Measurements from ENCODE around the gene SPATC1L.

Gene SPATC1L

DNA sequence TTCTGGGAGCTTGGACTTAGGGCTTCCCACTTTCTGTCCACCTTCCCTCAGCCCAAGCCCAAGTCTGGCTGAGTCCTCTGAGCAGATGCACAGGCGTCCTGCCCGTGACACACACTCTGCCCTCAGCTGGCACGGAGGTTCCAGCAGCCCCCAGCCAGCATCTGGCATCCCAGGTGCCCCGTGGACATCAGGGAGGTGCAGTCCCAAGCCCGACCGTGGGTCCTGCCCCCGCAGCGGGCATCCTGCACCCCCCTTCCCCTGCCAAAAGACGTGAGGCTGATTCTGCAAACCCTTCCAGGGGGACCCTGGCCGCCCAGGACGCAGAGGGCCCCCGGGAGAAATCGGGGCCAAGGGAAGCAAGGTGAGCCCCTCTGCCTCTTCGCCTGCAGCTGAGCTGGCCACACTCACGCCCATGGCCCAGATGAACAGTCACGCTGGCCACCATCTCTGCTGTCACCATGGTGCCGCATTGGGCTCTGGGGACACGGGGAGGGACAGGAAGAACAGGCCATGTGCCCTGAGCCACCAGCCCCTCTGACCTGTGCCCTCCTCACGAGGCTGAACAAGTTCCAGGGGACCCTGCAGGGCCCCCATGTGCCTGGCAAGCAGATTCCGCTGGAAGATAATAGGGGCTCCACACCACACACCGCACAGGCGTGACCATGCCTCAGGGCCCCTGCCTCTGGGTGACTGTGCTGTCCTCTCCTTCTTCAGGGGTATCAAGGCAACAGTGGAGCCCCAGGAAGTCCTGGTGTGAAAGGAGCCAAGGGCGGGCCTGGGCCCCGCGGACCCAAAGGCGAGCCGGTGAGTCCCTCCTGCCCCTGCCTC, 65.7 kb downstream of the SPATC1L start:
- no peak for DNase-seq

DNA sequence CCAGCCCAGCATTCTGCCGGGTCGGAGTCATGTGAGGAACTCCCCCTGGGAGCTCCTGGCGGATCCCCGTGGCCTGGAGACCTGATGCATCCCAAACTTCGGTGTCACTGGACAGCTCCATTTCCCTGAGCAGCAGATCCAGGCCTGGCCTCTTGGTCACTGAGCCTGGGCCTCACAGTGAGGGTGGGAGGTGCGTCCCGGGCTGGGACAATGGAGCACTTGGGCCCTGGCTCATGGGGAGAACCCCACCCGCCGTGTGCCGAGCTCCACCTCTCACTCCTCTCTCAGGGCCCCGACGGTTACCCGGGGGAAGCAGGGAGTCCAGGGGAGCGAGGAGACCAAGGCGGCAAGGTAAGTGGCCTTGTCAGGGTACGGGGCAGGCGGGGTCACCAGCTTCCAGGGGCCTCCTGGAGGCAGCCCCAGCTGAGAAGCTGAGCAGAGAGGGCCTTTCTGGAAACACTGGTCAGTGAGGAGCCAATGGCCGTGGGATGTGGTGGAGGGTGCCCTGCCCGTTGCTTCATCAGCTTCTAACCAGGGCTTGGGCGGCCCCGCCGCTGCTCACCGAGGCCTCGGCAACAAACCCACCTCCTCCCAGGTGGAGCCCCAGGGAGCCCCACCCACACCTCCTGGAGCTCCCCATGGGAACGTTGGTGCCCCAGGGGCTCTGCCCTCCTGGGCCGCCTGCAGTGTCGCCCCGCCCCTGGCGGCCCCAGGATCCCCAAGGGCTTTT, 66.5 kb downstream of the SPATC1L start:
- DNase-seq: no peak

DNA sequence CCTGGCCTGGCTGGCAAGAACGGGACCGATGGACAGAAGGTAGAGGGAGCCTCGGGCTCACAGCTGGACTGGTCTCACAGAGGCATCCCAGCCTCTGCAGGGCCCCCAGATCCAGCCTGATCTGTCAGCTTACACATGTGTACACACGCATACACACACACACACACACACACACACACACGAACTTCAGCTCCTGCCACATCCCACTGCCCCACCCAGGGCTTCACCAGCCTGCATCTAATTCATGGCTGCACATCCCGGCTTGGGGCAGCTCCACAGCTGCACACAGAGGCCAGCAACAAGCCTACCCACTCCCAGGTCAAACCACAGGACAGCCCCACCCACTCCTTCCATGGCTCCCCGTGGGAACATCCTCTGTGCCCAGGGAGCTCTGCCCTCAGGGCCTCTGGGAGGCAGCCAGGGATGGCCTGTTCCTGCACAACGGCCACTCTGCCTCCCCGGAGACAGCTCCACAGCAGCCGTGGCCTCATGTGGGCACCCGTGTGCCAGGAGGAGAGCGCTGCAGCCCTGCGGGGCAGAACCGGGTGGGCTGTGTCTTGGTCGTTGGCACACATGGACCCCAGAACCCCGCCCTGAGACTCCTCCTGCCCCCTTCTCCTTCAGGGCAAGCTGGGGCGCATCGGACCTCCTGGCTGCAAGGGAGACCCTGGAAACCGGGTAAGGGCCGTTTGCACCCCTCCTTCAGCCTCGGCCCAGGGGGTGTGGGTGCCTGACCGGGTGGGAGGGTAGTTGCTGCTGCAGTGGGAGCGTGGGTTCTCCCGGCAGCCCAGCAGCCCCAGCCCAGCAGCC, 67.3 kb downstream of the SPATC1L start:
- DNase-seq: no peak

DNA sequence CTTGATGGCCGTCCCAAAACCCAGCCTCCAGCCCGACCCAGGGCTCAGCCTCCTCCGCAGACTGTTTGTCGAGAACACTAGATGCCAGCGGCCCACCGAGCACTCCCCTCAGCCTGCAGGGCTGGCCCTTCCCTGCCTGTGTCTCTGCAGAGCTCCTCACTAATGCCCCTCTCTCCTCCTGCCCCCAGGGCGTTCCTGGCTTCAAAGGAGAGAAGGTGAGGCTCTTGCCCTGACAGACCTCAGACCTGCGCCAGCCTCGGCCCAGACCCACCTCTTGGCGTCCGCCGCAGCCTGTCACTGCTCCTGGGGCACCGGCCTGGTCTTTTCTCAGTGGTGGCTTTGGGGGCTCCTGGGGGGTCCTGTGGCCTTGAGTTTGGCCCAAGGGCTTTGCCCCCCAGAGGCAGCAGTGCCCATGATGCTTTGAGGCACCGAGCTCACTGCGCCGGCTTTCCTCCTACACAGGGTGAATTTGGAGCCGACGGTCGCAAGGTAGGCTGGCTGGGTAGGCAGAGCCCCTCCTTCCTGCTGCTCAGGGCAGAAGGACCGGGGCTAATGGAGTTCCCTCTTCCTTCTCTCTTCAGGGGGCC, 68.0 kb downstream of the SPATC1L start:
- DNase-seq: no peak

GRCh38 chr21:46115441-46116188, 68.6 kb downstream of the SPATC1L start:
- DNase-seq: no peak

DNA sequence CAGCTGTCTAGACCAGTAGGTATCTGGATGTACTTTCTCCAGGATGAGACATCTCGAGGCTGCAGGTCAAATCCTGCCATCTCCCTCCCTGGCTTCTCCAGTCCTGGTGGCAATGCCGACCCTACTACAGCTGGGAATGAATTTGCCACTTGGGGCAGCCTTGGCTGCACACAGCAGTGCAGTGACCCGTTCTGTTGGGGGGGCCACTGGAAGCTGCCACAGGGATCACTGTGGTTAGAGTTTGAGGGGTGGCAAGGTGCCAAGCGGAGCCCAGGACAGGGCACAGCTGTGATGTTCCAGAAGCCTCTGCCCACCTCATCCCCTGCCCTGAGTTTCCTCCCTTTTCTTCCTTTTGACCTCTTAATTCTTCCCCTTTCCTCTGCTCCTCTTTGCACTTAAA, 69.3 kb downstream of the SPATC1L start:
- no peak for DNase-seq

DNA sequence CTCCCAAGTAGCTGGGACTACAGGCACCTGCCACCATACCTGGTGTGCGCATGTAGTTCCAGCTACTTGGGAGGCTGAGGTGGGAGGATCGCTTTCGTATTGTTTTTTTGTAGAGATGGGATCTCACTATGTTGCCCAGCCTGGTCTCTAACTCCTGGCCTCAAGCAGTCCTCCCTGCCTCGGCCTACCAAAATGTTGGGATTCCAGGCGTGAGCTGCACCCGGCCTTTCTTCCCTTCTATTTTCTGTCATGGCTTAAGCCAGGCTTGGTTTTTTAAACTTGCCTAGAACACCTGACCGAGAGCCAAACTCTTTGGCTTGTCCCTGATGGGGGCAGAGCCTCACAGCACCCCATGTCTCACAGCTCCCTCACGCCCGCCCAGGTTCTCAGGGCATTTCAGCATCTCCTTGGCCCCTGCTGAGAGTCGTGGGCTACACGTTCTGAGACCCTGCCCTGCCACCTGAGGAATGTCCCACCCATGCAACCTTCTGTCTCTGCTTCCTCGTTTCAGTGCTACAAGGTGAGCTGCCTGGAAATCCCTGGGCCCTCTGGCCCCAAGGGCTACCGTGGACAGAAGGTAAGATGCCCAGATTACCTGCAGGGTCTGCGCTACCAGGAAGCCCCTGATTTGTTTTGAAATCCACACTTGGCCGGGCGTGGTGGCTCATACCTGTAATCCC, 70.6 kb downstream of the SPATC1L start:
- DNase-seq: no peak

DNA sequence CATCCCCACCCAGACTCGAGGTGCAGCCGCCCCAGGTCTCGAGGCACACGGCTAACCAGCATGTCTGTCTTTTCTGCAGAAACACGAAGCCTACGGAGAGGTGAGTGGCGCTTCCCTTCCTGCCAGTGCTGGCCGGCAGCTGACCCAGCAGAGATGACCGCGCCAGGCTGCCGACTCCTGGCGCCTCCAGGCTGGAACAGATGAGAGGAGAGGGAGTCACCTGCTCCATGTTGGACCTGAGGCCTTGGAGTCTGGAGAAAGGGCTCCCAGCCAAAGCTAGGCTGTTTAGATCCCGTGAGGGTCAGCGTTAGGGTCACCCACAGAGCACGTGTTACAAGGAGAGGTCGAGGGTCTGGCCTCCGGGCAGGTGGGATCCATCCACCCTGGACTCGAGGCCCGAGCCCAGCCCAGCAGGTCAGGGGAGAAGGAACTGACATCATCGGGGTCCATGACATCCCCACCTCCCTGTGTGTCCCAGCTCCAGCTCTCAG, 71.5 kb downstream of the SPATC1L start:
- no peak for DNase-seq

- no peak for DNase-seq
These were observed 72.2 kb downstream of the SPATC1L start for GRCh38 chr21:46111857-46112724.

DNA sequence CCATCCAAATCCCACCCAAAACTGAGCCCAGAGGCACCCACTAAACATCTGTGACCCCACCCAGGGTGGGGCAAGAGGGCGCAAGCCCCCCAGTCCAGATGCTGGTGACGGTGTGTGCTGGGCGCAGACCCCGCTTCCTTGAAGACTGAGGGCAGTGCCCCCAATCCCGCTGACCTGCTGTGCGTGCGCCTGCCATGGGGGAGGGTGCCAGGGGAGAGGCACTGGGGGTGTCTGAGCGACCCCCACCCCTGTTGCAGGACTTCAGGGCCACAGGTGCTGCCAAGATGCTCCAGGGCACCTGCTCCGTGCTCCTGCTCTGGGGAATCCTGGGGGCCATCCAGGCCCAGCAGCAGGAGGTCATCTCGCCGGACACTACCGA, 73.1 kb downstream of the SPATC1L start:
- no peak for DNase-seq

Data from DMS53 (cell line).